Measurements from ENCODE around the gene EFNA5.

Gene EFNA5

GRCh38 chr5:107413754-107414153 is 257.0 kb downstream of the EFNA5 start:
- no peak for DNase-seq

- no peak for DNase-seq
Observed at GRCh38 chr5:107408564-107408963, 262.2 kb downstream of the EFNA5 start.

- no peak for DNase-seq
Observed at GRCh38 chr5:107407713-107408298, 262.9 kb downstream of the EFNA5 start.

GRCh38 chr5:107404595-107405374 is 266.0 kb downstream of the EFNA5 start:
- DNase-seq: no peak

GRCh38 chr5:107403228-107403953 is 267.3 kb downstream of the EFNA5 start:
- no peak for DNase-seq

GRCh38 chr5:107402434-107403227 is 268.1 kb downstream of the EFNA5 start:
- DNase-seq: no peak

- no peak for DNase-seq
Observed at GRCh38 chr5:107401470-107402122, 269.1 kb downstream of the EFNA5 start.

GRCh38 chr5:107400328-107400727 is 270.4 kb downstream of the EFNA5 start:
- DNase-seq: no peak

GRCh38 chr5:107398703-107399102 is 272.0 kb downstream of the EFNA5 start:
- DNase-seq: no peak

GRCh38 chr5:107396351-107396690 is 274.4 kb downstream of the EFNA5 start:
- DNase-seq: no peak

- no peak for DNase-seq
Observed at GRCh38 chr5:107395632-107396350, 274.9 kb downstream of the EFNA5 start.

- no peak for DNase-seq
Observed at GRCh38 chr5:107393851-107394250, 276.9 kb downstream of the EFNA5 start.

GRCh38 chr5:107391787-107392186 is 278.9 kb downstream of the EFNA5 start:
- no peak for DNase-seq

GRCh38 chr5:107389775-107390148 is 281.0 kb downstream of the EFNA5 start:
- DNase-seq: no peak

- no peak for DNase-seq
Observed at GRCh38 chr5:107389130-107389774, 281.5 kb downstream of the EFNA5 start.

- DNase-seq: no peak
Observed at GRCh38 chr5:107388141-107388861, 282.4 kb downstream of the EFNA5 start.

- no peak for DNase-seq
Observed at GRCh38 chr5:107387526-107388140, 283.1 kb downstream of the EFNA5 start.

GRCh38 chr5:107385708-107386107 is 285.0 kb downstream of the EFNA5 start:
- DNase-seq: no peak

- DNase-seq: no peak
Observed at GRCh38 chr5:107384256-107384655, 286.5 kb downstream of the EFNA5 start.

- DNase-seq: no peak
Observed at GRCh38 chr5:107383414-107383813, 287.3 kb downstream of the EFNA5 start.

Data from NCI-H510A (cell line).